ENCODE measurements around the gene TRABD2B.

GRCh38 chr1:47906009-47906432 is 91.2 kb downstream of the TRABD2B start:
- TF ChIP-seq, protein P1, sequence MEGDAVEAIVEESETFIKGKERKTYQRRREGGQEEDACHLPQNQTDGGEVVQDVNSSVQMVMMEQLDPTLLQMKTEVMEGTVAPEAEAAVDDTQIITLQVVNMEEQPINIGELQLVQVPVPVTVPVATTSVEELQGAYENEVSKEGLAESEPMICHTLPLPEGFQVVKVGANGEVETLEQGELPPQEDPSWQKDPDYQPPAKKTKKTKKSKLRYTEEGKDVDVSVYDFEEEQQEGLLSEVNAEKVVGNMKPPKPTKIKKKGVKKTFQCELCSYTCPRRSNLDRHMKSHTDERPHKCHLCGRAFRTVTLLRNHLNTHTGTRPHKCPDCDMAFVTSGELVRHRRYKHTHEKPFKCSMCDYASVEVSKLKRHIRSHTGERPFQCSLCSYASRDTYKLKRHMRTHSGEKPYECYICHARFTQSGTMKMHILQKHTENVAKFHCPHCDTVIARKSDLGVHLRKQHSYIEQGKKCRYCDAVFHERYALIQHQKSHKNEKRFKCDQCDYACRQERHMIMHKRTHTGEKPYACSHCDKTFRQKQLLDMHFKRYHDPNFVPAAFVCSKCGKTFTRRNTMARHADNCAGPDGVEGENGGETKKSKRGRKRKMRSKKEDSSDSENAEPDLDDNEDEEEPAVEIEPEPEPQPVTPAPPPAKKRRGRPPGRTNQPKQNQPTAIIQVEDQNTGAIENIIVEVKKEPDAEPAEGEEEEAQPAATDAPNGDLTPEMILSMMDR (IDR thresholded peaks at IDR 0.05), result no peak
- no peak for TF ChIP-seq POLR2A (IDR thresholded peaks at IDR 0.05)
